Panc1 (cell line): Measurements from ENCODE around the gene POMC. TPM values are rescaled to one million over a fixed set of nuclear protein-coding genes. Genes with fewer than 3 reads are reported as not detected.

Source experiments
- ATAC-seq: fragments of 200-7000 bp; cut with Tn5 transposase; 2 replicates; pipeline ENCODE4 v1.9.1; 2020; ENCODE audit warnings: mild to moderate bottlenecking, moderate library complexity
- BruUV-seq: library from RNA; stranded (reverse); fragments of 400-500 nt; replicated peaks from 2 replicates; lab custom pipeline; 2021; lab: Mats Ljungman, UMichigan
- CTCF ChIA-PET: fragments of 300-600 bp; sonication (Branson Sonifier 250); formaldehyde crosslinking; loops from one replicate; lab custom pipeline; 2022; ENCODE audit warnings: antibody characterized with exemption; lab: Charles Lee
- POLR2A ChIA-PET: fragments of 300-600 bp; sonication (Branson Sonifier 250); formaldehyde crosslinking; loops from one replicate; lab custom pipeline; 2022; ENCODE audit warnings: antibody characterized with exemption; lab: Charles Lee
- DNase-seq: peaks from one replicate; pipeline ENCODE4 v3.0.0-alpha.2; 2010; ENCODE audit warnings: low read depth, low spot score
- H3K27ac ChIP-seq: 2 replicates; pipeline ENCODE4 v1.5.1; 2011; ENCODE audit warnings: mild to moderate bottlenecking, low read length, inconsistent platforms
- H3K27me3 ChIP-seq: fragments of 200-500 bp; sonication (Bioruptor generic); 2 replicates; pipeline ENCODE4 v1.6.0; 2014; ENCODE audit warnings: low read length, inconsistent platforms; ENCODE audit not compliant: control insufficient read depth, insufficient read depth
- H3K36me3 ChIP-seq: fragments of 200-500 bp; sonication (Bioruptor generic); 2 replicates; pipeline ENCODE4 v1.5.1; 2014; ENCODE audit warnings: inconsistent platforms, mild to moderate bottlenecking, low read length, moderate library complexity; ENCODE audit not compliant: control insufficient read depth, insufficient read depth
- H3K4me1 ChIP-seq: 2 replicates; pipeline ENCODE4 v1.5.1; 2011; ENCODE audit warnings: inconsistent platforms, mild to moderate bottlenecking, low read length, moderate library complexity; ENCODE audit not compliant: control insufficient read depth, insufficient read depth
- H3K4me3 ChIP-seq, 2 experiments: 2 replicates each; pipeline ENCODE4 v1.5.1; 2011 to 2012; ENCODE audit warnings: low read depth in 2 of 2, low read length in 2 of 2, mild to moderate bottlenecking in 2 of 2, inconsistent platforms in 1 of 2, moderate library complexity in 1 of 2
- H3K9me3 ChIP-seq: fragments of 200-500 bp; sonication (Bioruptor generic); 2 replicates; pipeline ENCODE4 v1.5.1; 2014; ENCODE audit warnings: low read depth, mild to moderate bottlenecking, inconsistent platforms, low read length, moderate library complexity; ENCODE audit not compliant: control insufficient read depth, insufficient read depth
- POLR2AphosphoS5 ChIP-seq: IDR thresholded peaks from 2 replicates; pipeline ENCODE4 v1.6.1; 2012; ENCODE audit warnings: mild to moderate bottlenecking, low read depth, low read length, moderate library complexity
- SIN3A ChIP-seq: IDR thresholded peaks from 2 replicates; pipeline ENCODE4 v1.6.1; 2012; ENCODE audit warnings: low read depth, mild to moderate bottlenecking, low read length, moderate library complexity, borderline replicate concordance; ENCODE audit not compliant: insufficient read depth
- TCF7L2 ChIP-seq: IDR thresholded peaks from 2 replicates; pipeline ENCODE4 v1.6.1; 2011; ENCODE audit warnings: mild to moderate bottlenecking, low read depth, low read length, inconsistent platforms
- in situ Hi-C: cut with HindIII; loops from 2 replicates; pipeline ENCODE4 v1.10.0; 2016; ENCODE audit warnings: low sequenced_read_pairs, low pct_unique_long_range_greater_than_20kb
- intact Hi-C: fragments of 100-400 bp; cut with micrococcal nuclease; formaldehyde crosslinking; loops from one replicate; pipeline ENCODE4 v1.10.0; 2022; ENCODE audit not compliant: unreplicated experiment
- total RNA-seq: library from RNA; stranded (reverse); gene quantifications from one replicate; pipeline ENCODE4 v1.2.1, GENCODE V29; 2021; ENCODE audit not compliant: unreplicated experiment
- TF ChIP-seq, protein P1 (sequence below), 2 experiments: IDR thresholded peaks; 2 replicates each; pipeline ENCODE4 v1.6.1; 2011 to 2012; ENCODE audit warnings: low read depth in 2 of 2, control low read depth in 1 of 2, low read length in 1 of 2, mild to moderate bottlenecking in 1 of 2, moderate library complexity in 1 of 2; ENCODE audit not compliant: insufficient read depth in 1 of 2
- TF ChIP-seq, protein P2 (sequence below): fragments of 450-650 bp; IDR thresholded peaks from 2 replicates; pipeline ENCODE4 v1.5.1; 2017; ENCODE audit warnings: mild to moderate bottlenecking

POMC gene
- total RNA-seq, 1 experiment from 2014 or later: not detected

DNA sequence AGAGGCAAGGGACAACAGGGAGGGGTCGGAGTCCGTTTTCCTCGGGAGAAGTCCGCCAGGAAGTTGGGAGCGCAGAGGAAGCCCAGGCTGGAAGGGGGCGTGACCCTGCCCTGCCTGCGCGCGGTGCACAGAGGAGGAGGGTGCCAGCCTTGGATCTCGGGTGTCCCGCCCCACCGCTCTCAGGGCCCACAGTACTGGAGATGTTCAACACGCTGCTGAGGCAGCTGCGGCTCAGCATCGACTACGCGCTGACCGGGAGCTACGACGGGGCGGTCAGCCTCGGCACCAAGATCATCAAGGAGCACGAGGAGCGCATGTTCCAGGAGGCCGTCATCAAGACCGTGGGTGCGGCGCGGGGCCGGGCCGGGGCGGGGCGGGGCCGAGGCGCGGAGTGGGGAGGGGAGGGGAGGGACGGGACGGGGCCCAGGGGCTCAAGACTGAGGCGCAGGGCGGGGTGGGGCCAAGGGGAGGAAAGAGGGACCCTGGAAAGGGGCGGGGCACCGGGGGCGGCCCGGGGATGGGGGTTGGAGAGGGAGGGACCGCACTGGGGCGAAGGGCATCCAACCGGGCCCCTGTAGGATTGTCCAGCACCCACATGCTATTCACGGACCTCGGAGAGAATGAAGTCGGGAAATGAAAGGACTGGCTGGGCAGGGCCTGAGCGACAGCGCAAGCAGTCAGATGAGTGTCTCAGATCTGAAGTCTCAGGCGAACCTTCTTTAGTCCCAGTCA lies 36.6 kb downstream of the POMC start:
- peak; percentile 47; the same call in 1 of the 2 replicates for ATAC-seq
- ChIA-PET POLR2A (no interaction called here), CTCF (no interaction called here)
- H3K27me3 ChIP-seq: no peaks in the 10 kb centered on the region
- H3K4me3 ChIP-seq: peak overlapping the region in 1 of 2 experiments; percentile 9; a peak in 1 of 4 replicates
- in situ Hi-C loops (no loop called here), intact Hi-C loops (no loop called here)
- H3K27ac ChIP-seq: no peak overlapping the region
- no peaks in the 10 kb centered on the region for H3K9me3 ChIP-seq
- TF ChIP-seq, protein P1, sequence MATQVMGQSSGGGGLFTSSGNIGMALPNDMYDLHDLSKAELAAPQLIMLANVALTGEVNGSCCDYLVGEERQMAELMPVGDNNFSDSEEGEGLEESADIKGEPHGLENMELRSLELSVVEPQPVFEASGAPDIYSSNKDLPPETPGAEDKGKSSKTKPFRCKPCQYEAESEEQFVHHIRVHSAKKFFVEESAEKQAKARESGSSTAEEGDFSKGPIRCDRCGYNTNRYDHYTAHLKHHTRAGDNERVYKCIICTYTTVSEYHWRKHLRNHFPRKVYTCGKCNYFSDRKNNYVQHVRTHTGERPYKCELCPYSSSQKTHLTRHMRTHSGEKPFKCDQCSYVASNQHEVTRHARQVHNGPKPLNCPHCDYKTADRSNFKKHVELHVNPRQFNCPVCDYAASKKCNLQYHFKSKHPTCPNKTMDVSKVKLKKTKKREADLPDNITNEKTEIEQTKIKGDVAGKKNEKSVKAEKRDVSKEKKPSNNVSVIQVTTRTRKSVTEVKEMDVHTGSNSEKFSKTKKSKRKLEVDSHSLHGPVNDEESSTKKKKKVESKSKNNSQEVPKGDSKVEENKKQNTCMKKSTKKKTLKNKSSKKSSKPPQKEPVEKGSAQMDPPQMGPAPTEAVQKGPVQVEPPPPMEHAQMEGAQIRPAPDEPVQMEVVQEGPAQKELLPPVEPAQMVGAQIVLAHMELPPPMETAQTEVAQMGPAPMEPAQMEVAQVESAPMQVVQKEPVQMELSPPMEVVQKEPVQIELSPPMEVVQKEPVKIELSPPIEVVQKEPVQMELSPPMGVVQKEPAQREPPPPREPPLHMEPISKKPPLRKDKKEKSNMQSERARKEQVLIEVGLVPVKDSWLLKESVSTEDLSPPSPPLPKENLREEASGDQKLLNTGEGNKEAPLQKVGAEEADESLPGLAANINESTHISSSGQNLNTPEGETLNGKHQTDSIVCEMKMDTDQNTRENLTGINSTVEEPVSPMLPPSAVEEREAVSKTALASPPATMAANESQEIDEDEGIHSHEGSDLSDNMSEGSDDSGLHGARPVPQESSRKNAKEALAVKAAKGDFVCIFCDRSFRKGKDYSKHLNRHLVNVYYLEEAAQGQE (IDR thresholded peaks at IDR 0.05; ENCODE audit: insufficient read depth in 1 of 2, low read depth in 2 of 2, low read length in 1 of 2): no peak
- no peak for DNase-seq
- no peaks in the 10 kb centered on the region for H3K4me1 ChIP-seq
- BruUV-seq: no TSS peak
- no peaks in the 10 kb centered on the region for H3K36me3 ChIP-seq

DNA sequence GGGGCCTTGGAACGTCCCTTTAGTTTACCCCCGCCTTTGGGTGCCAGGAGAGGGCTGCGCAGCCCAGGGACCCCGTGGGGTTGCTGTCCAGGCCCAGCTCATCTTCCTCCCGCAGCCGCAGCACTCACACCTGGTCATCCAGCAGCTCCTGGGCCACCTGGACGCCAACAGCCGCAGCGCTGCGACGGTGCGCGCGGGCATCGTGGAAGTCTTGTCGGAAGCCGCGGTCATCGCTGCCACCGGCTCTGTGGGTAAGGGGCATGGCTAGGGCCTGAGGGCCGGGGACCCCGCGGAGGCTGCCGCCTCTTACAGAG lies 37.2 kb downstream of the POMC start:
- Histone ChIP-seq H3K27me3 (no peaks in the 10 kb centered on the region), H3K9me3 (no peaks in the 10 kb centered on the region), H3K36me3 (no peaks in the 10 kb centered on the region), H3K4me1 (no peaks in the 10 kb centered on the region), H3K4me3 (no peak overlapping the region), H3K27ac (no peak overlapping the region)
- ChIA-PET CTCF (no interaction called here), POLR2A (no interaction called here)
- no TSS peak for BruUV-seq
- ATAC-seq (no peak), DNase-seq (no peak)
- TF ChIP-seq SIN3A (no peak), POLR2AphosphoS5 (no peak), TCF7L2 (no peak)
- TF ChIP-seq, protein P1 (IDR thresholded peaks at IDR 0.05; ENCODE audit: insufficient read depth in 1 of 2, low read depth in 2 of 2, low read length in 1 of 2): no peak
- TF ChIP-seq, protein P2, sequence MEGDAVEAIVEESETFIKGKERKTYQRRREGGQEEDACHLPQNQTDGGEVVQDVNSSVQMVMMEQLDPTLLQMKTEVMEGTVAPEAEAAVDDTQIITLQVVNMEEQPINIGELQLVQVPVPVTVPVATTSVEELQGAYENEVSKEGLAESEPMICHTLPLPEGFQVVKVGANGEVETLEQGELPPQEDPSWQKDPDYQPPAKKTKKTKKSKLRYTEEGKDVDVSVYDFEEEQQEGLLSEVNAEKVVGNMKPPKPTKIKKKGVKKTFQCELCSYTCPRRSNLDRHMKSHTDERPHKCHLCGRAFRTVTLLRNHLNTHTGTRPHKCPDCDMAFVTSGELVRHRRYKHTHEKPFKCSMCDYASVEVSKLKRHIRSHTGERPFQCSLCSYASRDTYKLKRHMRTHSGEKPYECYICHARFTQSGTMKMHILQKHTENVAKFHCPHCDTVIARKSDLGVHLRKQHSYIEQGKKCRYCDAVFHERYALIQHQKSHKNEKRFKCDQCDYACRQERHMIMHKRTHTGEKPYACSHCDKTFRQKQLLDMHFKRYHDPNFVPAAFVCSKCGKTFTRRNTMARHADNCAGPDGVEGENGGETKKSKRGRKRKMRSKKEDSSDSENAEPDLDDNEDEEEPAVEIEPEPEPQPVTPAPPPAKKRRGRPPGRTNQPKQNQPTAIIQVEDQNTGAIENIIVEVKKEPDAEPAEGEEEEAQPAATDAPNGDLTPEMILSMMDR: no peak
- intact Hi-C loops (no loop called here), in situ Hi-C loops (no loop called here)
